Fibroblast of pulmonary artery (primary cell): Measurements from ENCODE around the gene GABRQ.

Source experiments
- DNase-seq: peaks from one replicate; pipeline ENCODE4 v3.0.0-alpha.2; 2010; ENCODE audit warnings: low read depth
- H3K4me3 ChIP-seq: replicated peaks from 2 replicates; pipeline ENCODE4 v1.5.1; 2011; ENCODE audit warnings: low read depth, mild to moderate bottlenecking, control low read depth, low read length, moderate library complexity
- CTCF ChIP-seq: IDR thresholded peaks from 2 replicates; pipeline ENCODE4 v1.5.1; 2011; ENCODE audit warnings: mild to moderate bottlenecking, control low read depth, low read length, inconsistent platforms; ENCODE audit errors: missing control alignments

The GABRQ gene

GRCh38 chrX:152641996-152642395, 4.3 kb downstream of the GABRQ start:
- no peak for TF ChIP-seq CTCF
- H3K4me3 ChIP-seq: no peak overlapping the region
- DNase-seq: peak; percentile 1

- TF ChIP-seq CTCF: no peak
- DNase-seq: no peak
These were observed 5.4 kb downstream of the GABRQ start for GRCh38 chrX:152642931-152643564.

GRCh38 chrX:152646961-152647360, 9.3 kb downstream of the GABRQ start:
- DNase-seq: no peak
- TF ChIP-seq CTCF: no peak
- H3K4me3 ChIP-seq: no peak overlapping the region

More at GRCh38 chrX:152642931-152643564, 5.4 kb downstream of the GABRQ start:
- no peak overlapping the region for H3K4me3 ChIP-seq

GRCh38 chrX:152647978-152648377, 10.3 kb downstream of the GABRQ start:
- no peak overlapping the region for H3K4me3 ChIP-seq
- no peak for DNase-seq
- TF ChIP-seq CTCF: no peak

- H3K4me3 ChIP-seq: no peak overlapping the region
- TF ChIP-seq CTCF: no peak
- DNase-seq: no peak
These were observed 14.4 kb downstream of the GABRQ start for GRCh38 chrX:152652060-152652459.

GRCh38 chrX:152652467-152652866, 14.8 kb downstream of the GABRQ start:
- DNase-seq: no peak
- no peak overlapping the region for H3K4me3 ChIP-seq
- no peak for TF ChIP-seq CTCF

- no peak for TF ChIP-seq CTCF
- DNase-seq: no peak
These were observed 18.4 kb downstream of the GABRQ start for GRCh38 chrX:152656087-152656486.

More at GRCh38 chrX:152656087-152656486, 18.4 kb downstream of the GABRQ start:
- H3K4me3 ChIP-seq: no peak overlapping the region
